ENCODE results near the gene TRIM77.
"Not testable (repeated sequence)": the region's sequence is repeated elsewhere in the genome, so short reads cannot be mapped to it uniquely, and the experiment has no call there.

Gene TRIM77

DNA sequence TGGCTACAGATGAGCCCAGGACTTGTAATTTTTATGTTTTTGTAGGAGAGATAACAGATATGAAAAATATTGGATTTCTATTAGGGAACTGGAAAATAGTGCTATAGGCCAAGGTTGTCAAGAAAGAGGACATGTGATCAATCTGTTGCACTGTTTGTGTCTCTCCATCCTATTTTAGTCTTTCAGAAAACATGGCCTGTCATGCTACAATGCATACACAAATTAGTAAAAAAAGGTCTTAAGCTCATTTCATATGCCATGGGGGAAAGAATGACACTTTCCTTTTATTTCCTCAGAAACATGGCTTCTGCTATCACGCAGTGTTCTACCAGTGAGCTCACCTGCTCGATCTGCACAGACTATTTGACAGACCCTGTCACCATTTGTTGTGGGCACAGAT, at the start of gene TRIM77:
Gene TRIM77, plus strand, starts transcription at position 301 of the 400 bp plus-strand sequence. Its CDS starts 0 bp downstream, at position 301.
- H3K4me2 ChIP-seq; H3K9ac ChIP-seq; H3K4me1 ChIP-seq (ENCODE audit: low read depth, poor library complexity, severe bottlenecking); H4K20me1 ChIP-seq (ENCODE audit: insufficient read depth); H2AFZ ChIP-seq (ENCODE audit: low read depth); H3K79me2 ChIP-seq (ENCODE audit: insufficient read depth, low read depth); H3K27me3 ChIP-seq (ENCODE audit: insufficient read depth, low read depth); H3K4me3 ChIP-seq (IDR thresholded peaks at IDR 0.05; ENCODE audit: insufficient read depth, low read depth, low read length); H3K36me3 ChIP-seq (ENCODE audit: insufficient read depth); H3K27ac ChIP-seq: not testable (repeated sequence)

DNA sequence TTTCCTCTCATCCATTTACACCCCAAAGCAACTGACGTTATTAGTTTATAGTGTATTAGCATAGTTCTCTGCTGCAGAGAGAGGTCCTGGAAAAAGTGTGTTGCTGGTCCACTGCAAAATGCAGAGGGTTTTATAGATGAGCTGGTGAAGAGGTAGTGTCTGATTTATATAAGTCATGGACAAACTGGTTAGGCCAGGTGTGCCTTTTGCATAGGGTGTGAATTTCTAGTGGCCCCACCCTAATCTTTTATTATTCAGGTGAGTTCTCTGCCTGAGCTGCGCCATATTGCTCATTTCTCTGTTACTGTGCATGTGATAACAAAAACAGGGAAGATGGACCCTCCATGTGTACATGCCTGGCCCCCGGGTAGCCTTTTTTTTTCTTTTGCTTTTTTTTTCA, 43.1 kb upstream of the TRIM77 start:
- Histone ChIP-seq H3K27ac (no peak overlapping the region), H3K4me1 (ENCODE audit: low read depth, poor library complexity, severe bottlenecking) (no peaks in the 10 kb centered on the region), H2AFZ (ENCODE audit: low read depth) (no peak overlapping the region), H3K27me3 (ENCODE audit: insufficient read depth, low read depth) (no peaks in the 10 kb centered on the region), H3K9ac (no peak overlapping the region), H3K4me3 (IDR thresholded peaks at IDR 0.05; ENCODE audit: insufficient read depth, low read depth, low read length) (no peak overlapping the region), H3K4me2 (no peak overlapping the region), H3K79me2 (ENCODE audit: insufficient read depth, low read depth) (no peaks in the 10 kb centered on the region), H3K36me3 (ENCODE audit: insufficient read depth) (no peaks in the 10 kb centered on the region), H4K20me1 (ENCODE audit: insufficient read depth) (no peaks in the 10 kb centered on the region)
- TF ChIP-seq, protein P1, sequence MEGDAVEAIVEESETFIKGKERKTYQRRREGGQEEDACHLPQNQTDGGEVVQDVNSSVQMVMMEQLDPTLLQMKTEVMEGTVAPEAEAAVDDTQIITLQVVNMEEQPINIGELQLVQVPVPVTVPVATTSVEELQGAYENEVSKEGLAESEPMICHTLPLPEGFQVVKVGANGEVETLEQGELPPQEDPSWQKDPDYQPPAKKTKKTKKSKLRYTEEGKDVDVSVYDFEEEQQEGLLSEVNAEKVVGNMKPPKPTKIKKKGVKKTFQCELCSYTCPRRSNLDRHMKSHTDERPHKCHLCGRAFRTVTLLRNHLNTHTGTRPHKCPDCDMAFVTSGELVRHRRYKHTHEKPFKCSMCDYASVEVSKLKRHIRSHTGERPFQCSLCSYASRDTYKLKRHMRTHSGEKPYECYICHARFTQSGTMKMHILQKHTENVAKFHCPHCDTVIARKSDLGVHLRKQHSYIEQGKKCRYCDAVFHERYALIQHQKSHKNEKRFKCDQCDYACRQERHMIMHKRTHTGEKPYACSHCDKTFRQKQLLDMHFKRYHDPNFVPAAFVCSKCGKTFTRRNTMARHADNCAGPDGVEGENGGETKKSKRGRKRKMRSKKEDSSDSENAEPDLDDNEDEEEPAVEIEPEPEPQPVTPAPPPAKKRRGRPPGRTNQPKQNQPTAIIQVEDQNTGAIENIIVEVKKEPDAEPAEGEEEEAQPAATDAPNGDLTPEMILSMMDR (conservative IDR thresholded peaks at IDR 0.05; ENCODE audit: low read depth, low read length): no peak

- not testable (repeated sequence) for H4K20me1 ChIP-seq (ENCODE audit: insufficient read depth); H3K4me1 ChIP-seq (ENCODE audit: low read depth, poor library complexity, severe bottlenecking); H3K4me3 ChIP-seq (IDR thresholded peaks at IDR 0.05; ENCODE audit: insufficient read depth, low read depth, low read length); H3K79me2 ChIP-seq (ENCODE audit: insufficient read depth, low read depth); H3K27ac ChIP-seq; H3K9ac ChIP-seq; H3K4me2 ChIP-seq; H3K36me3 ChIP-seq (ENCODE audit: insufficient read depth); H2AFZ ChIP-seq (ENCODE audit: low read depth); H3K27me3 ChIP-seq (ENCODE audit: insufficient read depth, low read depth)
Observed at GRCh38 chr11:89668158-89668557, 41.9 kb upstream of the TRIM77 start.

DNA sequence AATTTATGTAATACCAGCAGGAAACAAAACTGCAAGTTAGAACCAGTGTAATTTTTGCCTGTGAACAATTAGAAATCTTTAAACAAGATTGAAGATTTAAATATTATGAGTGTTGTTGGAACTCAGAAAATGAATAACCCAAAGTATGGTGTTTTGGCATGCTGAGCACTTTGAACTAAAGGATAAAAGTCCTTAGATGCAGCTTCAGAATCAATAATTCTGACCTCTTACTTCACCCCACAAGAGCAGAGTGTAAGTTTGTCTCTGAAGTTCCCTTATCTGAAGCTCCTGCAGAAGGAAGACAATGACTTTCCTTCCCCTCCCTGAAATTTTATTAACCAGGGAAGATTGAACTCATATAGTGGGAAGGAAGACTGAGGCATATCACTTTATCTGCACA, 40.5 kb upstream of the TRIM77 start:
- not testable (repeated sequence) for H3K4me1 ChIP-seq (ENCODE audit: low read depth, poor library complexity, severe bottlenecking); H3K27me3 ChIP-seq (ENCODE audit: insufficient read depth, low read depth); H3K27ac ChIP-seq; H3K4me3 ChIP-seq (IDR thresholded peaks at IDR 0.05; ENCODE audit: insufficient read depth, low read depth, low read length); H3K79me2 ChIP-seq (ENCODE audit: insufficient read depth, low read depth); H4K20me1 ChIP-seq (ENCODE audit: insufficient read depth); H3K36me3 ChIP-seq (ENCODE audit: insufficient read depth); H2AFZ ChIP-seq (ENCODE audit: low read depth); H3K9ac ChIP-seq; H3K4me2 ChIP-seq

GRCh38 chr11:89669993-89670669, 40.0 kb upstream of the TRIM77 start:
- H3K9ac ChIP-seq; H3K4me1 ChIP-seq (ENCODE audit: low read depth, poor library complexity, severe bottlenecking); H2AFZ ChIP-seq (ENCODE audit: low read depth); H3K79me2 ChIP-seq (ENCODE audit: insufficient read depth, low read depth); H3K27ac ChIP-seq; H3K4me2 ChIP-seq; H3K36me3 ChIP-seq (ENCODE audit: insufficient read depth); H3K27me3 ChIP-seq (ENCODE audit: insufficient read depth, low read depth); H3K4me3 ChIP-seq (IDR thresholded peaks at IDR 0.05; ENCODE audit: insufficient read depth, low read depth, low read length); H4K20me1 ChIP-seq (ENCODE audit: insufficient read depth): not testable (repeated sequence)

DNA sequence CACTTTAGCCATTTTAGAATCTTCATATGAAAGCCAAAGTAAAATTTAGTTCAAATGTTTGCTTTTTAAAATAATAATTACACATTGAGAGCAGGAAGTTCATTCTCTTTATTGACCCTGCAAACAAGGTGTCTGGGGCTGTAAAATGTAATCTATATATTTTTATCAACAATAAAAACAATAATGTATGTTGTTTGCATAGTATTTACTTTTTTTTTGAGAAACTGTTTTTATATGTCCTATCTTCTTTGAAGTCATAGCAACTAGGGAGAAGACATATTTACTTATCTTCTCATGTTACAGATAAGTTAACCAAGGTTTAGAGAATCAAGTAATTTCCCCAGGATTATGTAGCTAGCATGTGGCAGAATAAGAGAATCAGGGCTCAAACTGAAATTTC, 37.6 kb upstream of the TRIM77 start:
- H3K4me1 ChIP-seq (ENCODE audit: low read depth, poor library complexity, severe bottlenecking); H3K4me3 ChIP-seq (IDR thresholded peaks at IDR 0.05; ENCODE audit: insufficient read depth, low read depth, low read length); H3K27me3 ChIP-seq (ENCODE audit: insufficient read depth, low read depth); H2AFZ ChIP-seq (ENCODE audit: low read depth); H4K20me1 ChIP-seq (ENCODE audit: insufficient read depth); H3K36me3 ChIP-seq (ENCODE audit: insufficient read depth); H3K27ac ChIP-seq; H3K9ac ChIP-seq; H3K4me2 ChIP-seq; H3K79me2 ChIP-seq (ENCODE audit: insufficient read depth, low read depth): not testable (repeated sequence)

DNA sequence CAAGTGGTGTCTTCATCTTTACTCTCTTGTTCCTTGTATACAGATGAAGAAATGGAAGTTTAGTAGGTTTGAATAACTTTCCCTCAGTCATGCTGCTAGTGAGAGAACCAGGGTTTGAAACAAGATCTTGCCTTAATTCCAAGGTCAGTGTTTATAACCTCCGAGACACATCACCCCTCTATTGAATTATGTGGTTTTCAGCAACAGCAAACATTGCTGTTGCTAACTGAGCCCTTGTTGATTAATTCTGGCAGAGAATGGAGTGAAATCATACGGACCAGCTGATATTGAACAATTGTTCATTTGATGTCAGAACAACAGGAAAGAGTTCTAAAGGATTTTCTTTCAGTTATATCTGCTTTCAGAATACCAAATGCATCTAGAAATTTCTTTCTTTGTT, 36.7 kb upstream of the TRIM77 start:
- H2AFZ ChIP-seq (ENCODE audit: low read depth); H3K79me2 ChIP-seq (ENCODE audit: insufficient read depth, low read depth); H3K36me3 ChIP-seq (ENCODE audit: insufficient read depth); H3K4me1 ChIP-seq (ENCODE audit: low read depth, poor library complexity, severe bottlenecking); H3K27me3 ChIP-seq (ENCODE audit: insufficient read depth, low read depth); H3K4me2 ChIP-seq; H3K9ac ChIP-seq; H4K20me1 ChIP-seq (ENCODE audit: insufficient read depth); H3K4me3 ChIP-seq (IDR thresholded peaks at IDR 0.05; ENCODE audit: insufficient read depth, low read depth, low read length); H3K27ac ChIP-seq: not testable (repeated sequence)

DNA sequence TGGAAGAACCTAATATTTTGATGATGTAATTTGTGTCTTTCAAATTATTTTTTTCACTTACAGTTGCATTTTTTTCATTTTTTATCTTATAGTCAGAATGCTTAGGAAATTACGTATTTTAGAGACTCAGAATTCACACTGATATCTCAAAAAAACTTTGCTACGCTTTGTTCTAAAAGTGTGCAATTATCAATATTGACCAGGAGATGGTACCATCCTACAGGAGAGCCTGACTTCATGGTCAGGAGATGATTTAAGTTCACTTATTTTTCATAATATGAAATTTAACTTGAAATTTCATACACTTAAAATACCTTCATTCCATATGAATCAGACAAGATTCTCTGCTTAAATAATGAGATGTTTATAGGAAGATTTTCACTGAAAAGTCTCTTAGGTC, 34.7 kb upstream of the TRIM77 start:
- H3K36me3 ChIP-seq (ENCODE audit: insufficient read depth); H3K4me1 ChIP-seq (ENCODE audit: low read depth, poor library complexity, severe bottlenecking); H3K9ac ChIP-seq; H2AFZ ChIP-seq (ENCODE audit: low read depth); H3K27me3 ChIP-seq (ENCODE audit: insufficient read depth, low read depth); H3K4me2 ChIP-seq; H3K4me3 ChIP-seq (IDR thresholded peaks at IDR 0.05; ENCODE audit: insufficient read depth, low read depth, low read length); H4K20me1 ChIP-seq (ENCODE audit: insufficient read depth); H3K27ac ChIP-seq; H3K79me2 ChIP-seq (ENCODE audit: insufficient read depth, low read depth): not testable (repeated sequence)

GRCh38 chr11:89675948-89676347, 34.2 kb upstream of the TRIM77 start:
- not testable (repeated sequence) for H3K36me3 ChIP-seq (ENCODE audit: insufficient read depth); H3K4me3 ChIP-seq (IDR thresholded peaks at IDR 0.05; ENCODE audit: insufficient read depth, low read depth, low read length); H3K9ac ChIP-seq; H3K79me2 ChIP-seq (ENCODE audit: insufficient read depth, low read depth); H3K27me3 ChIP-seq (ENCODE audit: insufficient read depth, low read depth); H3K4me2 ChIP-seq; H3K27ac ChIP-seq; H4K20me1 ChIP-seq (ENCODE audit: insufficient read depth); H2AFZ ChIP-seq (ENCODE audit: low read depth); H3K4me1 ChIP-seq (ENCODE audit: low read depth, poor library complexity, severe bottlenecking)

DNA sequence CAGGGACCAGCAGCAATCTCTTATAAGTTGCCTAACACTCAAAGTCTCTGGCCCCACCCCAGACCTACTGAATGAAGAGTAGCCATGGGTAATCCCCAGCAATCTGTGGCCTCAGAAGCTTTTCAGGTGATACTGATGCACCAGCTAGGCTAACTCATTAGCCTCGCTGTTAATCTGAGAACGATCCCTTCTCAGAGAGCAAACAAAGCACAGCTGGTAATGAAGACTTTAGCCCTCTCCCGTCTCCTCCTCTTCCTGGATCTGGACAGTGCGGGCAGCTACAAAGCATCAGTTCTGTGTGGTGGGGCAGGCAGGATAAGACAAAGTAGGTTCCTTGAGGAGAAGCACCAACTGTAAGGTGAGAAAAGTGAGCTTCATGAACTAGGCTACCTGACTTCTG, 3.0 kb upstream of the TRIM77 start:
- H2AFZ ChIP-seq (ENCODE audit: low read depth); H4K20me1 ChIP-seq (ENCODE audit: insufficient read depth); H3K9ac ChIP-seq; H3K27me3 ChIP-seq (ENCODE audit: insufficient read depth, low read depth); H3K4me1 ChIP-seq (ENCODE audit: low read depth, poor library complexity, severe bottlenecking); H3K4me3 ChIP-seq (IDR thresholded peaks at IDR 0.05; ENCODE audit: insufficient read depth, low read depth, low read length); H3K27ac ChIP-seq; H3K4me2 ChIP-seq; H3K36me3 ChIP-seq (ENCODE audit: insufficient read depth); H3K79me2 ChIP-seq (ENCODE audit: insufficient read depth, low read depth): not testable (repeated sequence)
